Measurements from ENCODE around the gene EHF. TPM values are rescaled to one million over a fixed set of nuclear protein-coding genes. Genes with fewer than 3 reads are reported as not detected.

The EHF gene
- total RNA-seq, 2 donors from 2014 or later = 289 to 316 TPM

DNA sequence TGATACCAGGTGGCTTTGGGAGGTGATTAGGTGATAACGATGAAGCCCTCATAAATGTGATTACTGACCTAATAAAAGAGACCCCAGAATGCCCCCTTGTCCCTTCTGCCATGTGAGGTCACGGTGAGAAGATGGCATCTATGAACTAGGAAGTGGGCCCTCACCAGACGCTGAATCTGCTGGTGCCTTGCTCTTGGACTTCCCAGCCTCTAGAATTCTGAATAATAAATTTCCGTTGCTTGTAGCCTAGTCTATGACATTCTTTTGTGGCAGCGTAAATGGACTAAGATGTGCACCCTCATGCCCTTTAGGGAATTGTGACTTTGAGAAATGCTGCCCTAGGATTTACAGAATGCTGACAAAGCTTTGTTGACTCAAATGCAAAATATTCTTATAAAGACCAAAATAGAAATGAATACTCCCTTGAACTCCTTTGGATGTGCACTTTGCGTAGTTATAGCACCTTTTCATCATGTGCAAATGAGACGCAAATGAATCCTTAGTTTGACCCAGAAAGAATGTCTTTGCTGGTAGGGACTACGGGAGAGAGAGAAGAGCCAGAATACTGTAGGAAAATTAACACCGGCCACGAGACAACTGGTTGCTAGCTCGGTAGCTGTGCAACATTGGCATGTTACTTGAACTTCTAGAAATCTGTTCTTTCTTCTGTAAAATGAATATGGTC, 24.8 kb upstream of the EHF start:
- DNase-seq = no peak
- peaks cover 4% of the 10 kb centered on the region for H3K4me1 ChIP-seq
- no peaks in the 10 kb centered on the region for H3K9me3 ChIP-seq
- H3K36me3 ChIP-seq = no peaks in the 10 kb centered on the region
- no peak overlapping the region for H3K4me3 ChIP-seq
- intact Hi-C loops (cut with DNase I) = no loop called here
- no peak overlapping the region for H3K27ac ChIP-seq
- no peak overlapping the region for H3K9ac ChIP-seq (ENCODE audit: low read depth in 2 of 2, low read length in 2 of 2)
- TF ChIP-seq, protein P1, sequence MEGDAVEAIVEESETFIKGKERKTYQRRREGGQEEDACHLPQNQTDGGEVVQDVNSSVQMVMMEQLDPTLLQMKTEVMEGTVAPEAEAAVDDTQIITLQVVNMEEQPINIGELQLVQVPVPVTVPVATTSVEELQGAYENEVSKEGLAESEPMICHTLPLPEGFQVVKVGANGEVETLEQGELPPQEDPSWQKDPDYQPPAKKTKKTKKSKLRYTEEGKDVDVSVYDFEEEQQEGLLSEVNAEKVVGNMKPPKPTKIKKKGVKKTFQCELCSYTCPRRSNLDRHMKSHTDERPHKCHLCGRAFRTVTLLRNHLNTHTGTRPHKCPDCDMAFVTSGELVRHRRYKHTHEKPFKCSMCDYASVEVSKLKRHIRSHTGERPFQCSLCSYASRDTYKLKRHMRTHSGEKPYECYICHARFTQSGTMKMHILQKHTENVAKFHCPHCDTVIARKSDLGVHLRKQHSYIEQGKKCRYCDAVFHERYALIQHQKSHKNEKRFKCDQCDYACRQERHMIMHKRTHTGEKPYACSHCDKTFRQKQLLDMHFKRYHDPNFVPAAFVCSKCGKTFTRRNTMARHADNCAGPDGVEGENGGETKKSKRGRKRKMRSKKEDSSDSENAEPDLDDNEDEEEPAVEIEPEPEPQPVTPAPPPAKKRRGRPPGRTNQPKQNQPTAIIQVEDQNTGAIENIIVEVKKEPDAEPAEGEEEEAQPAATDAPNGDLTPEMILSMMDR (IDR thresholded peaks at IDR 0.05) = no peak
- no peaks in the 10 kb centered on the region for H3K27me3 ChIP-seq

DNA sequence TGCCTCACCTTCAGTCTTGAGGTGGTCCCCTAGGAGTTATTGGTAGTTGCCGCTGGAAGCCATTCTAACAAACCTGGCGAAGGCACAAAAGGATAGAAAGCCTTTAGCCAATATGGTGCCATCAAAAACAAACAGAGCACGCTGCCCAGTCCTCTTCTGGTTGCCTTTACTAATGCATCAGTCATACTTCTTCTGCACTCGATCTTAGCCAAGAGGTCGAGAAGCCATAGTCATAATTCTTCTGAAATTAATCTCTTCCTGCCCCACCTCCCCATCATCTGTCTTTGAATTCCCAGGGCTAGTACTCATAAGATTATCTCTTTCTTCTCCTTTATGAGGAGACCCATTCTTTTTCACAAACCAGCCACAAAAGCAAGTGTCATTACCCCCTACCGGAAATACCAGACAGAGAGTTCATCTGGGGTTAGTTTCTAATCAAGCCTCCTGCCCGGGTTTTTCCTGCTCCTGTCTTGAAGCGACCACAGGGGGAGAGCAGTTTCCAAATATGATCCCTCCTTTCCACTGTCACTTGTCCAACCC, 21.4 kb upstream of the EHF start:
- no peak overlapping the region for H3K4me3 ChIP-seq
- H3K9ac ChIP-seq (ENCODE audit: low read depth in 2 of 2, low read length in 2 of 2) = peak overlapping the region in 1 of 2 donors; percentile 89
- H3K27me3 ChIP-seq = no peaks in the 10 kb centered on the region
- H3K9me3 ChIP-seq = no peaks in the 10 kb centered on the region
- DNase-seq = no peak
- peak overlapping the region; percentile 92 for H3K27ac ChIP-seq
- TF ChIP-seq, protein P1 (IDR thresholded peaks at IDR 0.05) = no peak
- no peaks in the 10 kb centered on the region for H3K36me3 ChIP-seq
- intact Hi-C loops (cut with DNase I) = no loop called here
- H3K4me1 ChIP-seq = peaks cover 4% of the 10 kb centered on the region

DNA sequence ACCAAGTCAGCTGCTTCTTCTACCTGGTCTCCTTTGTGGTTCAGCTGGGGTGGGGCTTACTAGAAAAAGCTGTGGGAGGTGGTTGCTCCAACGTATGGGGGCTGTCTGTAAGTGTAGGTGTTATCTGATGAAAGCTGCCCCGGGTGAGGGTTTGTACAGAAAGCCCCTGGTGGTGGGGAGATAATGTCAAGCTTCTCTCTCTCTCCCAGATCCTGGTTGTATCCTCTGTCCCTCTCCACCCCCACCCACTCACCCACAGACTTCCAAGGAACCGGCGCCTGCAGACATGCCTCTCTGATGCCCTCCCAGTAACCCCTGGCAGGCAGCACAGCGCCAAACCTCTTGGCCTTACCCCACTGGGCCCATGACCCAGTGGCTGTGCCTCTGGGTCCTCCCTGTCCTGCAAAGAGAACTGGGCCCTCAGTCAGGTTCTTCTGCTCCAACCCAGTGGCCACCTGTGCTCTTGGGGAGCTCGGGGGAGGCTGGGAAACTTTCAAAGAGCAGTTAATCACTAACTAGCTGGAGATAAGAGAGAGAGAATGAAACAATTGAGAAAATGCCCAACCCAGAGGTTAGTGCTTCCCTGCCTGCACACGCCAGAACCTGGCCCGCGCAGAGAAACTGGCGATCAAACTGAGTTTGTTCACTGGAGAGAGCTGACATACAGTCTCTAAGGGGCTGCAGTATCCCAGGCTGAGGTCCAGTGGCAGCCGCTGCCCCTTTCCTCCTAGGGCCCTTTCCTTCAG, 20.4 kb upstream of the EHF start:
- Histone ChIP-seq H3K27ac (peak overlapping the region; percentile 92), H3K36me3 (no peaks in the 10 kb centered on the region), H3K9ac (ENCODE audit: low read depth in 2 of 2, low read length in 2 of 2) (peak overlapping the region; percentile 54 to 89), H3K9me3 (no peaks in the 10 kb centered on the region), H3K4me3 (no peak overlapping the region), H3K27me3 (no peaks in the 10 kb centered on the region), H3K4me1 (peaks cover 4% of the 10 kb centered on the region)
- intact Hi-C loops (cut with DNase I) = no loop called here
- DNase-seq = peak; percentile 82
- TF ChIP-seq, protein P1 (IDR thresholded peaks at IDR 0.05) = no peak

DNA sequence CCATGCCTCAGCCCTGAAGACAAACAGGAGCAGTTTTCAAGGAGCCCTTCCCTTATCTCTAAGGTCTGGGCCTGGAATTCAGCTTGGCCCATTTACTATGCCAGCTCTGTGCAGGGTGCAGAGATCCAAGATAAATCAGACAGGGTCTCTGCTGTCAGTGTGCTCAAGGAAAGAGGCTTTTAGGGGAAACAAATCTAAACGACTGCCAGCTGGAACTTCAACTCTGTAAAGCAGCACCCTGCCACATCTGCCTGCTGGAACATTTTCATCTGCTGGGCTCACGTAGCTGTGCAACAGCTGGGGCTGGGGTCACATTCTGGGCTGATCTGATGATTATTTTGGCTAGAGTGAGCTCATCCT, 19.8 kb upstream of the EHF start:
- Histone ChIP-seq H3K4me3 (no peak overlapping the region), H3K36me3 (no peaks in the 10 kb centered on the region), H3K27me3 (no peaks in the 10 kb centered on the region), H3K9me3 (no peaks in the 10 kb centered on the region), H3K27ac (peak overlapping the region; percentile 92), H3K4me1 (peaks cover 4% of the 10 kb centered on the region), H3K9ac (ENCODE audit: low read depth in 2 of 2, low read length in 2 of 2) (peak overlapping the region; percentile 54 to 89)
- TF ChIP-seq, protein P1 (IDR thresholded peaks at IDR 0.05) = no peak
- DNase-seq = no peak
- intact Hi-C loops (cut with DNase I) = no loop called here

DNA sequence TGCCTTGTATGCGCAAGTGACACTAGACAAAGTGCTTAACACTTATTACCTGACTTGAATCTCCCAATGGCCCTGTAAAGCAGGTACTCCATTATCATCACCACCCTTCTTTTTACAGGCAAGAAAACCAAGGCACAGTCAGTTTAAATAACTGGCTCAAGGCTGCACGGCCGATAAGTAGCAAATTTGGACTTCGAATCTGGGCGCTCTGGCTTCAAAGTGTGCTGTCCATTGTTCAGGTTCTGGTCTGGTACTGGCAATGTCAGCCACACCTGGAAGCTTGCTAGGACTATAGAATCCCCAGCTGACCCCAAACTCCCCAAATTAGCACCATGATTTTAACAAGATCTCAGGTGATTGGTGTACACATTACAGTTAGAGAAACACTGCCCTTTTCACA, 19.3 kb upstream of the EHF start:
- H3K9me3 ChIP-seq = no peaks in the 10 kb centered on the region
- no peaks in the 10 kb centered on the region for H3K27me3 ChIP-seq
- no peak for DNase-seq
- H3K36me3 ChIP-seq = no peaks in the 10 kb centered on the region
- intact Hi-C loops (cut with DNase I) = no loop called here
- peaks cover 4% of the 10 kb centered on the region for H3K4me1 ChIP-seq
- H3K4me3 ChIP-seq = no peak overlapping the region
- H3K9ac ChIP-seq (ENCODE audit: low read depth in 2 of 2, low read length in 2 of 2) = peak overlapping the region; percentile 54 to 89
- H3K27ac ChIP-seq = peak overlapping the region; percentile 92
- TF ChIP-seq, protein P1 (IDR thresholded peaks at IDR 0.05) = no peak
